ENCODE measurements around the gene FUT1. TPM values are rescaled to one million over a fixed set of nuclear protein-coding genes. Genes with fewer than 3 reads are reported as not detected.

FUT1 gene
- polyA plus RNA-seq, 1 donor (not counting 4 experiments of a cell fraction or from before 2014, with no cell fraction given): 3.7 TPM

DNA sequence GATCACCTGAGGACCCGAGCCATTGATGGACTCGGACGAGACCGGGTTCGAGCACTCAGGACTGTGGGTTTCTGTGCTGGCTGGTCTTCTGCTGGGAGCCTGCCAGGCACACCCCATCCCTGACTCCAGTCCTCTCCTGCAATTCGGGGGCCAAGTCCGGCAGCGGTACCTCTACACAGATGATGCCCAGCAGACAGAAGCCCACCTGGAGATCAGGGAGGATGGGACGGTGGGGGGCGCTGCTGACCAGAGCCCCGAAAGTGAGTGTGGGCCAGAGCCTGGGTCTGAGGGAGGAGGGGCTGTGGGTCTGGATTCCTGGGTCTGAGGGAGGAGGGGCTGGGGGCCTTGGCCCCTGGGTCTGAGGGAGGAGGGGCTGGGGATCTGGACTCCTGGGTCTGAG, 3.8 kb upstream of the FUT1 start:
- no peak overlapping the region for H3K27ac ChIP-seq (ENCODE audit: control insufficient read depth, insufficient read depth, low read length)
- dilution Hi-C loops (cut with MboI; ENCODE audit: extremely low pct_ligation_motif_present, low sequenced_read_pairs): no loop called here
- H3K36me3 ChIP-seq (ENCODE audit: control insufficient read depth in 2 of 2, extremely low read depth in 1 of 2, insufficient read depth in 2 of 2, low read length in 2 of 2): peaks cover 0 to under 1% of the 10 kb centered on the region in 2 experiments
- H2AFZ ChIP-seq (ENCODE audit: control insufficient read depth, low read length): no peak overlapping the region
- peaks cover under 1% of the 10 kb centered on the region for H3K9me1 ChIP-seq (ENCODE audit: control insufficient read depth, extremely low read depth, insufficient read depth, low read length)
- H4K20me1 ChIP-seq (ENCODE audit: control insufficient read depth, extremely low read depth, insufficient read depth, low read length): no peaks in the 10 kb centered on the region
- TF ChIP-seq, protein P1, sequence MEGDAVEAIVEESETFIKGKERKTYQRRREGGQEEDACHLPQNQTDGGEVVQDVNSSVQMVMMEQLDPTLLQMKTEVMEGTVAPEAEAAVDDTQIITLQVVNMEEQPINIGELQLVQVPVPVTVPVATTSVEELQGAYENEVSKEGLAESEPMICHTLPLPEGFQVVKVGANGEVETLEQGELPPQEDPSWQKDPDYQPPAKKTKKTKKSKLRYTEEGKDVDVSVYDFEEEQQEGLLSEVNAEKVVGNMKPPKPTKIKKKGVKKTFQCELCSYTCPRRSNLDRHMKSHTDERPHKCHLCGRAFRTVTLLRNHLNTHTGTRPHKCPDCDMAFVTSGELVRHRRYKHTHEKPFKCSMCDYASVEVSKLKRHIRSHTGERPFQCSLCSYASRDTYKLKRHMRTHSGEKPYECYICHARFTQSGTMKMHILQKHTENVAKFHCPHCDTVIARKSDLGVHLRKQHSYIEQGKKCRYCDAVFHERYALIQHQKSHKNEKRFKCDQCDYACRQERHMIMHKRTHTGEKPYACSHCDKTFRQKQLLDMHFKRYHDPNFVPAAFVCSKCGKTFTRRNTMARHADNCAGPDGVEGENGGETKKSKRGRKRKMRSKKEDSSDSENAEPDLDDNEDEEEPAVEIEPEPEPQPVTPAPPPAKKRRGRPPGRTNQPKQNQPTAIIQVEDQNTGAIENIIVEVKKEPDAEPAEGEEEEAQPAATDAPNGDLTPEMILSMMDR (optimal IDR thresholded peaks at IDR 0.05 in 1 of 3, IDR thresholded peaks at IDR 0.05 in 1 of 3, conservative IDR thresholded peaks at IDR 0.05 in 1 of 3; ENCODE audit: extremely low read depth in 1 of 3, insufficient read depth in 2 of 3, low read length in 3 of 3): no peak
- no peak for TF ChIP-seq EZH2 (IDR thresholded peaks at IDR 0.05; ENCODE audit: low read length)
- FAIRE-seq (no peak), DNase-seq (ENCODE audit: low read depth, low spot score) (no peak)
- no peak overlapping the region for H3K4me3 ChIP-seq (ENCODE audit: control insufficient read depth in 2 of 3, extremely low read depth in 1 of 3, insufficient read depth in 2 of 3, low read depth in 1 of 3, low read length in 3 of 3)
- no peak overlapping the region for H3K9ac ChIP-seq (ENCODE audit: control insufficient read depth, extremely low read depth, insufficient read depth, low read length)
- no peaks in the 10 kb centered on the region for H3K9me3 ChIP-seq (ENCODE audit: control insufficient read depth, low read depth, low read length)
- H3K4me1 ChIP-seq (ENCODE audit: control insufficient read depth, extremely low read depth, insufficient read depth, low read length): peaks cover 9% of the 10 kb centered on the region
- peaks cover 3% of the 10 kb centered on the region for H3K79me2 ChIP-seq (ENCODE audit: control insufficient read depth, insufficient read depth, low read length)
- no peak overlapping the region for H3K4me2 ChIP-seq (ENCODE audit: control insufficient read depth, extremely low read depth, insufficient read depth, low read depth, low read length)
- peaks cover 8% of the 10 kb centered on the region for H3K27me3 ChIP-seq (ENCODE audit: control insufficient read depth, extremely low read depth, insufficient read depth, low read length)

DNA sequence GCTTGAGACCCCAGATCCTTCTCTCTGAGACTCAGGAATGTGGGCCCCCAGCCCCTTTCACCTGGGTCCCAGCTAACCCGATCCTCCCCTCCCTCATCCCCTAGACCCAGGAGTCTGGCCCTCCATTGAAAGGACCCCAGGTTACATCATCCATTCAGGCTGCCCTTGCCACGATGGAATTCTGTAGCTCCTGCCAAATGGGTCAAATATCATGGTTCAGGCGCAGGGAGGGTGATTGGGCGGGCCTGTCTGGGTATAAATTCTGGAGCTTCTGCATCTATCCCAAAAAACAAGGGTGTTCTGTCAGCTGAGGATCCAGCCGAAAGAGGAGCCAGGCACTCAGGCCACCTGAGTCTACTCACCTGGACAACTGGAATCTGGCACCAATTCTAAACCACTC, 3.3 kb upstream of the FUT1 start:
- DNase-seq (ENCODE audit: low read depth, low spot score) (no peak), FAIRE-seq (no peak)
- no peak overlapping the region for H2AFZ ChIP-seq (ENCODE audit: control insufficient read depth, low read length)
- H3K9me1 ChIP-seq (ENCODE audit: control insufficient read depth, extremely low read depth, insufficient read depth, low read length): peaks cover 4% of the 10 kb centered on the region
- H3K9me3 ChIP-seq (ENCODE audit: control insufficient read depth, low read depth, low read length): no peaks in the 10 kb centered on the region
- H3K79me2 ChIP-seq (ENCODE audit: control insufficient read depth, insufficient read depth, low read length): peaks cover 7% of the 10 kb centered on the region
- no peaks in the 10 kb centered on the region for H4K20me1 ChIP-seq (ENCODE audit: control insufficient read depth, extremely low read depth, insufficient read depth, low read length)
- no peak overlapping the region for H3K27ac ChIP-seq (ENCODE audit: control insufficient read depth, insufficient read depth, low read length)
- no peak overlapping the region for H3K4me3 ChIP-seq (ENCODE audit: control insufficient read depth in 2 of 3, extremely low read depth in 1 of 3, insufficient read depth in 2 of 3, low read depth in 1 of 3, low read length in 3 of 3)
- H3K27me3 ChIP-seq (ENCODE audit: control insufficient read depth, extremely low read depth, insufficient read depth, low read length): peaks cover 4% of the 10 kb centered on the region
- peaks cover 0 to 4% of the 10 kb centered on the region in 2 experiments for H3K36me3 ChIP-seq (ENCODE audit: control insufficient read depth in 2 of 2, extremely low read depth in 1 of 2, insufficient read depth in 2 of 2, low read length in 2 of 2)
- TF ChIP-seq, protein P1 (optimal IDR thresholded peaks at IDR 0.05 in 1 of 3, IDR thresholded peaks at IDR 0.05 in 1 of 3, conservative IDR thresholded peaks at IDR 0.05 in 1 of 3; ENCODE audit: extremely low read depth in 1 of 3, insufficient read depth in 2 of 3, low read length in 3 of 3): no peak
- no peak for TF ChIP-seq EZH2 (IDR thresholded peaks at IDR 0.05; ENCODE audit: low read length)
- H3K4me2 ChIP-seq (ENCODE audit: control insufficient read depth, extremely low read depth, insufficient read depth, low read depth, low read length): no peak overlapping the region
- H3K4me1 ChIP-seq (ENCODE audit: control insufficient read depth, extremely low read depth, insufficient read depth, low read length): peaks cover 9% of the 10 kb centered on the region
- no peak overlapping the region for H3K9ac ChIP-seq (ENCODE audit: control insufficient read depth, extremely low read depth, insufficient read depth, low read length)
- dilution Hi-C loops (cut with MboI; ENCODE audit: extremely low pct_ligation_motif_present, low sequenced_read_pairs): no loop called here
